Esophagus muscularis mucosa (tissue), 4 donors: ENCODE measurements around the gene NSF.
"Not testable (repeated sequence)": the region's sequence is repeated elsewhere in the genome, so short reads cannot be mapped to it uniquely, and the experiment has no call there.

ENCODE experiments used
- EP300 ChIP-seq: sonication (generic); formaldehyde crosslinking; IDR thresholded peaks from one replicate; pipeline ENCODE4 v1.6.1; 2017; ENCODE audit warnings: antibody characterized with exemption
- POLR2A ChIP-seq: fragments of 450-650 bp; IDR thresholded peaks from one replicate; pipeline ENCODE4 v1.6.1; 2017; ENCODE audit warnings: antibody characterized with exemption, moderate library complexity, mild to moderate bottlenecking, low read depth
- POLR2AphosphoS5 ChIP-seq, 2 donors: sonication (generic); formaldehyde crosslinking; IDR thresholded peaks; one replicate each; pipeline ENCODE4 v1.6.1; 2017; ENCODE audit warnings: antibody characterized with exemption in 2 of 2
- TF ChIP-seq, protein P1 (sequence below), 3 experiments: fragments of 200-600 bp in 2 of 3; fragments of 450-650 bp in 1 of 3; sonication (generic) in 2 of 3; IDR thresholded peaks; one replicate each; pipeline ENCODE4 v1.5.1; 2017 to 2019; ENCODE audit warnings: antibody characterized with exemption in 3 of 3, mild to moderate bottlenecking in 2 of 3, moderate library complexity in 1 of 3

DNA sequence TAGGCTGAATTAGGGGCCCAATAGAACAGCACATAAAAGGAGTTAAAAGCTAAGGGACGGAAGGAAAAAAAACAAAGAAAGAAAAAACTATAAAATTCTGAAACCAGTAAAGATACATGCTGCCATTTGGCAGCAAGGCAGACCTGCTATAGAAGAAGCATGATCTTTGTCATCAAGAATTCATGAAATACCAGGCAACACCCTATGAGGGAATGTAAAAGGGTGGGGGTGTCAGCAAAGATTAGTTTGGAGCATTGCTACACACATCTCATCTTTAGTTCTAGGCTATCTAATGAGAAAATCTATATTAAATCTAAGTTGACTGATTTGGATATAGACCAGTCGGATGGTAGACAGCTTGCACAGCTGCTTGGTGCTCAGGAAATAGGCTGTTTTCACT is 73.1 kb downstream of the NSF start:
- TF ChIP-seq, protein P1, sequence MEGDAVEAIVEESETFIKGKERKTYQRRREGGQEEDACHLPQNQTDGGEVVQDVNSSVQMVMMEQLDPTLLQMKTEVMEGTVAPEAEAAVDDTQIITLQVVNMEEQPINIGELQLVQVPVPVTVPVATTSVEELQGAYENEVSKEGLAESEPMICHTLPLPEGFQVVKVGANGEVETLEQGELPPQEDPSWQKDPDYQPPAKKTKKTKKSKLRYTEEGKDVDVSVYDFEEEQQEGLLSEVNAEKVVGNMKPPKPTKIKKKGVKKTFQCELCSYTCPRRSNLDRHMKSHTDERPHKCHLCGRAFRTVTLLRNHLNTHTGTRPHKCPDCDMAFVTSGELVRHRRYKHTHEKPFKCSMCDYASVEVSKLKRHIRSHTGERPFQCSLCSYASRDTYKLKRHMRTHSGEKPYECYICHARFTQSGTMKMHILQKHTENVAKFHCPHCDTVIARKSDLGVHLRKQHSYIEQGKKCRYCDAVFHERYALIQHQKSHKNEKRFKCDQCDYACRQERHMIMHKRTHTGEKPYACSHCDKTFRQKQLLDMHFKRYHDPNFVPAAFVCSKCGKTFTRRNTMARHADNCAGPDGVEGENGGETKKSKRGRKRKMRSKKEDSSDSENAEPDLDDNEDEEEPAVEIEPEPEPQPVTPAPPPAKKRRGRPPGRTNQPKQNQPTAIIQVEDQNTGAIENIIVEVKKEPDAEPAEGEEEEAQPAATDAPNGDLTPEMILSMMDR (IDR thresholded peaks at IDR 0.05): not testable (repeated sequence)
- TF ChIP-seq POLR2AphosphoS5 (IDR thresholded peaks at IDR 0.05); EP300; POLR2A: not testable (repeated sequence)
